Measurements from ENCODE around the gene AFTPH. TPM values are rescaled to one million over a fixed set of nuclear protein-coding genes. Genes with fewer than 3 reads are reported as not detected.
A peak's percentile ranks its signal among the peaks of the same experiment; 100 is the strongest.

Gene AFTPH
- total RNA-seq, 4 donors from 2014 or later = 27.7 to 50.3 (median 38.1) TPM

DNA sequence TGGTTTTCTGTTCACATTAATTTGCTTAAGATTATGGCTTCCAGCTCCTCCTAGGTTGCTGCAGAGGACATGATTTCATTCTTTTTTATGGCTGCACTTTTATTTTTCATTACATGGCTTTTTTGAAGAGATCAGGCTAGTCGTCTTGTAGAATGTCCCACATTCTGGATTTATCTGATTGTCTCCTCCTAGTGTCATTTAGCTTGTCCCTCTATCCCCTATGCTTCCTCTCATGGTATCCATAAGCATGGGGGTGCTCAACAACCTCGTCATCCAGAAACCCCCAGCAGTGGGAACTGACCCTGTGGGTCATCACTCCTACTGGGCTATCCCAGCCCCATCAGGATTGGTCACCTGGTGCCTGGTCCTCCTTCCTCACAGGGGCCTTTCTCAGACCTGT is 80.0 kb downstream of the AFTPH start:
- WGBS, 2 donors = 96 to 98% methylated on average over 2 of the region's 2 CpGs
- Histone ChIP-seq H3K36me3 (no peaks in the 10 kb centered on the region), H3K27ac (no peak overlapping the region), H3K27me3 (no peaks in the 10 kb centered on the region), H3K4me3 (no peak overlapping the region), H3K4me1 (peaks cover 0 to 24% (median 8%) of the 10 kb centered on the region in 4 donors), H3K9me3 (no peaks in the 10 kb centered on the region)
- TF ChIP-seq POLR2A (IDR thresholded peaks at IDR 0.05) (no peak), EP300 (IDR thresholded peaks at IDR 0.05) (no peak)
- TF ChIP-seq, protein P1, sequence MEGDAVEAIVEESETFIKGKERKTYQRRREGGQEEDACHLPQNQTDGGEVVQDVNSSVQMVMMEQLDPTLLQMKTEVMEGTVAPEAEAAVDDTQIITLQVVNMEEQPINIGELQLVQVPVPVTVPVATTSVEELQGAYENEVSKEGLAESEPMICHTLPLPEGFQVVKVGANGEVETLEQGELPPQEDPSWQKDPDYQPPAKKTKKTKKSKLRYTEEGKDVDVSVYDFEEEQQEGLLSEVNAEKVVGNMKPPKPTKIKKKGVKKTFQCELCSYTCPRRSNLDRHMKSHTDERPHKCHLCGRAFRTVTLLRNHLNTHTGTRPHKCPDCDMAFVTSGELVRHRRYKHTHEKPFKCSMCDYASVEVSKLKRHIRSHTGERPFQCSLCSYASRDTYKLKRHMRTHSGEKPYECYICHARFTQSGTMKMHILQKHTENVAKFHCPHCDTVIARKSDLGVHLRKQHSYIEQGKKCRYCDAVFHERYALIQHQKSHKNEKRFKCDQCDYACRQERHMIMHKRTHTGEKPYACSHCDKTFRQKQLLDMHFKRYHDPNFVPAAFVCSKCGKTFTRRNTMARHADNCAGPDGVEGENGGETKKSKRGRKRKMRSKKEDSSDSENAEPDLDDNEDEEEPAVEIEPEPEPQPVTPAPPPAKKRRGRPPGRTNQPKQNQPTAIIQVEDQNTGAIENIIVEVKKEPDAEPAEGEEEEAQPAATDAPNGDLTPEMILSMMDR (IDR thresholded peaks at IDR 0.05) = no peak
- DNase-seq (ENCODE audit: low spot score in 2 of 2) = no peak

DNA sequence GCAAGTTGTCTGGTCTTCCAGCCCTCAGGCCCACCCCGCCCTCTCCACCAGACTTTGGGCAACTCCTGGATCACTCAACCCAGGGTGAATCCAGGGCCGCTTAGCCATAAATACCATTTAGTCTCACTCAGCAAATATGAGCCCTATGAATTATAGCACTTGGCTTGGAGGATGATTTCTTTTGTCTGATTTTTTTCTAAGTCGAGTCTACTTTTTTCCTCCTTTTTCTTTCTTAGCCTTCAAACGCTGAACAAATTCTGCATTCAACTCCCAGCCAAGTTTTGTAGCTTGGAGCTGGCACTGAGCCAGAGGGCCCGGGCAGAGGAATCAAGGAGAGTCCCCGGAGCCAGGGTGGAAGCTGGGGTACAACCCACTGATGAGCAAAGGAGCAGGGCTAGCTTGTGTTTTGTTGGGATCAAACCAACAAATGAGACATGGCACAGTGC is 80.9 kb downstream of the AFTPH start:
- H3K36me3 ChIP-seq = no peaks in the 10 kb centered on the region
- H3K9me3 ChIP-seq = no peaks in the 10 kb centered on the region
- peaks cover 0 to 29% (median 8%) of the 10 kb centered on the region in 4 donors for H3K4me1 ChIP-seq
- no peak overlapping the region for H3K4me3 ChIP-seq
- TF ChIP-seq EP300 (IDR thresholded peaks at IDR 0.05) (no peak), POLR2A (IDR thresholded peaks at IDR 0.05) (no peak)
- TF ChIP-seq, protein P1 (IDR thresholded peaks at IDR 0.05) = no peak
- WGBS, 2 donors = 26 to 32% methylated on average over 6 of the region's 6 CpGs
- no peak for DNase-seq (ENCODE audit: low spot score in 2 of 2)
- H3K27ac ChIP-seq = no peak overlapping the region
- H3K27me3 ChIP-seq = no peaks in the 10 kb centered on the region

DNA sequence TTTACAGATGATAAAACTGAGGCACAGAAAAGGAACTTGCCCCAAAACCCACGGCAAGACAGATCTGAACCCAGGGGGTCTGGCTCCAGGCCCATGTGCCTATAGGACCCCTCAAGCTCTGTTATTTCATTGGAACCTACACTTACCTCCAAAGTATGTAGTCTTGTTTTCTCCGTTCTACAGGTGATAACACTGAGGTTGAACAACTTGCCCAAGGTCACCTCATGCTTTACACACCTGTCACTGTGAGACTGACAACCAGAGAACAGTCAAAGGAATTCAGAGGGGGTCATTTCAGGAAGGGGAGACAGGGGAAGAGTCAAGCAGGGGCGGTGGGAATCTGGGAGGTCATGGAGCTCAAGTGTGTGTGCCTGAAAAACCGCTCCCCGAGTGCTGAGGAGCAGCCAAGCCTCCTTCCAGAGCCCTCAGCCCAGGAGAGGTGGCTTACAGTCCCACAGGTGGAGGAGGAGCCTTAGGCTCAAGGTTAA is 81.9 kb downstream of the AFTPH start:
- 87 to 90% methylated on average over 5 of the region's 5 CpGs for WGBS, 2 donors
- no peak overlapping the region for H3K27ac ChIP-seq

DNA sequence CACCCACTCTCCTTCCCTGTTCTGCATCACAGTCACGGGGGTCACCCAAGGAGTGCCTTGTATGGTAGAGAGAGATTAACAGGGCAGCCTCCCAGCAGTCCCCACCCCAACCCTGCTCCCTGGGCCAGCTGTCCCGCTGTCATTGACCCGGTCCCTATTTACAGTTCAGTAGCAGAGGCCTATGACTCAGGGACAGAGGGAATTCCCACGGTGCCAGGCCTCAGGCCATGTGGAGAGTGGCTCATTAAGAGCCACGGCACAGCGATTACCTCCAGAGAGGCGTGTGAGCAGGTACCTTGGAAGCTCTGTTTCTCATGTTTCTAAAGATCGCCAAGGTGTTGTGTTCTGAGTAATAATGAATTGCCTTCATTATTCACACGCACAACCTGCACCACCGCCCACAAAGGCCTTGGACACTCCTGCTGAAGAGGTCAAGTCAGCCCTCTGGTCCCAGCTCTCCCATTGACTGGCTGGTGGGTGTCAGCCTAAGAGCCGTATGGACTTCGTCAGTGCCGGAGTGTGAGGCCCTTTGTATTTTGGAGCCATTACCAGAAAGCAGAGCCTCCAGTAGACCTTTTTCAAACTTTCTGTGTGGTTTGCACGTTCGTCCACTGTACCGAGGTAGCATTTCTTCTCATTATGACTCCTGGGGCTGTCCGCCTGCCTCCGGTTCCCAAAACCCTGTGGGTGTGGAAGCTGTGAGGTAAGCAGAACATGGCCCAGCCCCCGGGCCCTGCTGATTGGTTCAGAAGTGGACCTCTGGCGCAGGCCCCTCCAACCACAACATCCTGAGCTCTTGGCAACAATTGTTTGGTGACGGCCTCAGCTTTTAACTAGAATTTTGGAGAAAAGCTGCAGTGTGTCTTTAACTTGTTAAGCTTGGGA is 82.6 kb downstream of the AFTPH start:
- H3K36me3 ChIP-seq = no peaks in the 10 kb centered on the region

More for the DNA sequence above, 81.9 kb downstream of the AFTPH start:
- DNase-seq (ENCODE audit: low spot score in 2 of 2) = no peak
- H3K4me1 ChIP-seq = peaks cover 0 to 29% (median 8%) of the 10 kb centered on the region in 4 donors
- TF ChIP-seq, protein P1 (IDR thresholded peaks at IDR 0.05) = no peak
- no peak for TF ChIP-seq EP300 (IDR thresholded peaks at IDR 0.05)
- no peak for TF ChIP-seq POLR2A (IDR thresholded peaks at IDR 0.05)
- no peaks in the 10 kb centered on the region for H3K9me3 ChIP-seq
- H3K27me3 ChIP-seq = no peaks in the 10 kb centered on the region
- H3K4me3 ChIP-seq = no peak overlapping the region
- no peaks in the 10 kb centered on the region for H3K36me3 ChIP-seq

More for the DNA sequence above, 82.6 kb downstream of the AFTPH start:
- TF ChIP-seq EP300 (IDR thresholded peaks at IDR 0.05) = peak in 1 of 2 donors; percentile 15
- peak in 1 of 2 donors; percentile 23 for TF ChIP-seq POLR2A (IDR thresholded peaks at IDR 0.05)
- TF ChIP-seq, protein P1 (IDR thresholded peaks at IDR 0.05) = no peak
- Histone ChIP-seq H3K4me1 (peaks cover 0 to 29% (median 8%) of the 10 kb centered on the region in 4 donors), H3K27ac (peak overlapping the region in 3 of 4 donors; percentile 38 to 65 (median 45)), H3K27me3 (no peaks in the 10 kb centered on the region), H3K9me3 (no peaks in the 10 kb centered on the region), H3K4me3 (peak overlapping the region in 2 of 4 donors; percentile 24 to 26)
- WGBS, 2 donors = 63% methylated on average over 21 of the region's 21 CpGs
- peak; percentile 84 to 87 for DNase-seq (ENCODE audit: low spot score in 2 of 2)
